Transverse colon (tissue), 4 donors: Measurements from ENCODE around the gene GLUL.

Experiments used
- EP300 ChIP-seq: sonication (generic); formaldehyde crosslinking; IDR thresholded peaks from one replicate; pipeline ENCODE4 v1.6.1; 2017; ENCODE audit warnings: antibody characterized with exemption, low read depth
- POLR2AphosphoS5 ChIP-seq, 3 donors: sonication (generic); formaldehyde crosslinking; IDR thresholded peaks; one replicate each; pipeline ENCODE4 v1.6.1; 2016; ENCODE audit warnings: antibody characterized with exemption in 3 of 3
- TF ChIP-seq, protein P1 (sequence below), 5 experiments: fragments of 200-600 bp in 3 of 5; fragments of 450-650 bp in 2 of 5; sonication (generic) in 3 of 5; IDR thresholded peaks; 1 replicate in 2 of 5; 2 replicates in 3 of 5; pipeline ENCODE4 v1.5.1; 2016 to 2017; ENCODE audit warnings: antibody characterized with exemption in 5 of 5, inconsistent platforms in 3 of 5, mild to moderate bottlenecking in 2 of 5, moderate library complexity in 1 of 5

GRCh38 chr1:182368358-182368757 lies 23.2 kb downstream of the GLUL start:
- TF ChIP-seq, protein P1, sequence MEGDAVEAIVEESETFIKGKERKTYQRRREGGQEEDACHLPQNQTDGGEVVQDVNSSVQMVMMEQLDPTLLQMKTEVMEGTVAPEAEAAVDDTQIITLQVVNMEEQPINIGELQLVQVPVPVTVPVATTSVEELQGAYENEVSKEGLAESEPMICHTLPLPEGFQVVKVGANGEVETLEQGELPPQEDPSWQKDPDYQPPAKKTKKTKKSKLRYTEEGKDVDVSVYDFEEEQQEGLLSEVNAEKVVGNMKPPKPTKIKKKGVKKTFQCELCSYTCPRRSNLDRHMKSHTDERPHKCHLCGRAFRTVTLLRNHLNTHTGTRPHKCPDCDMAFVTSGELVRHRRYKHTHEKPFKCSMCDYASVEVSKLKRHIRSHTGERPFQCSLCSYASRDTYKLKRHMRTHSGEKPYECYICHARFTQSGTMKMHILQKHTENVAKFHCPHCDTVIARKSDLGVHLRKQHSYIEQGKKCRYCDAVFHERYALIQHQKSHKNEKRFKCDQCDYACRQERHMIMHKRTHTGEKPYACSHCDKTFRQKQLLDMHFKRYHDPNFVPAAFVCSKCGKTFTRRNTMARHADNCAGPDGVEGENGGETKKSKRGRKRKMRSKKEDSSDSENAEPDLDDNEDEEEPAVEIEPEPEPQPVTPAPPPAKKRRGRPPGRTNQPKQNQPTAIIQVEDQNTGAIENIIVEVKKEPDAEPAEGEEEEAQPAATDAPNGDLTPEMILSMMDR (IDR thresholded peaks at IDR 0.05), result no peak
- TF ChIP-seq EP300, result no peak
- TF ChIP-seq POLR2AphosphoS5 (IDR thresholded peaks at IDR 0.05), result no peak
